SK-N-MC (cell line): ENCODE results near the gene GABPA.
"Not testable (repeated sequence)": the region's sequence is repeated elsewhere in the genome, so short reads cannot be mapped to it uniquely, and the experiment has no call there.

Source experiments
- DNase-seq: peaks from one replicate; pipeline ENCODE4 v3.0.0-alpha.2; 2011; ENCODE audit warnings: low read depth, low spot score
- H3K27ac ChIP-seq: fragments of 200-600 bp; sonication (generic); 2 replicates; pipeline ENCODE4 v1.5.1; 2016; ENCODE audit warnings: mixed run types
- H3K36me3 ChIP-seq: fragments of 200-600 bp; sonication (generic); 2 replicates; pipeline ENCODE4 v1.6.1; 2017; ENCODE audit warnings: antibody characterized with exemption, low read length, mixed read lengths; ENCODE audit not compliant: insufficient read depth
- H3K4me3 ChIP-seq: fragments of 200-600 bp; sonication (generic); 2 replicates; pipeline ENCODE4 v1.5.1; 2016
- H3K9ac ChIP-seq: fragments of 200-600 bp; sonication (generic); 2 replicates; pipeline ENCODE4 v1.8.0; 2017; ENCODE audit warnings: mixed run types, mixed read lengths; ENCODE audit not compliant: insufficient read length
- H3K9me3 ChIP-seq: fragments of 200-600 bp; sonication (generic); 2 replicates; pipeline ENCODE4 v1.6.1; 2017; ENCODE audit warnings: low read depth, mild to moderate bottlenecking, antibody characterized with exemption, low read length, moderate library complexity, mixed read lengths
- EZH2 ChIP-seq: fragments of 200-600 bp; sonication (generic); IDR thresholded peaks from one replicate; pipeline ENCODE4 v1.6.1; 2017; ENCODE audit warnings: antibody characterized with exemption
- FOXP2 ChIP-seq: optimal IDR thresholded peaks from 2 replicates; pipeline ENCODE3; 2011; ENCODE audit warnings: mild to moderate bottlenecking, moderate library complexity; ENCODE audit not compliant: insufficient read depth; ENCODE audit errors: extremely low read length, control extremely low read depth
- POLR2AphosphoS5 ChIP-seq: IDR thresholded peaks from 2 replicates; pipeline ENCODE4 v1.6.1; 2012; ENCODE audit warnings: mild to moderate bottlenecking, low read depth, low read length, borderline replicate concordance

The GABPA gene

DNA sequence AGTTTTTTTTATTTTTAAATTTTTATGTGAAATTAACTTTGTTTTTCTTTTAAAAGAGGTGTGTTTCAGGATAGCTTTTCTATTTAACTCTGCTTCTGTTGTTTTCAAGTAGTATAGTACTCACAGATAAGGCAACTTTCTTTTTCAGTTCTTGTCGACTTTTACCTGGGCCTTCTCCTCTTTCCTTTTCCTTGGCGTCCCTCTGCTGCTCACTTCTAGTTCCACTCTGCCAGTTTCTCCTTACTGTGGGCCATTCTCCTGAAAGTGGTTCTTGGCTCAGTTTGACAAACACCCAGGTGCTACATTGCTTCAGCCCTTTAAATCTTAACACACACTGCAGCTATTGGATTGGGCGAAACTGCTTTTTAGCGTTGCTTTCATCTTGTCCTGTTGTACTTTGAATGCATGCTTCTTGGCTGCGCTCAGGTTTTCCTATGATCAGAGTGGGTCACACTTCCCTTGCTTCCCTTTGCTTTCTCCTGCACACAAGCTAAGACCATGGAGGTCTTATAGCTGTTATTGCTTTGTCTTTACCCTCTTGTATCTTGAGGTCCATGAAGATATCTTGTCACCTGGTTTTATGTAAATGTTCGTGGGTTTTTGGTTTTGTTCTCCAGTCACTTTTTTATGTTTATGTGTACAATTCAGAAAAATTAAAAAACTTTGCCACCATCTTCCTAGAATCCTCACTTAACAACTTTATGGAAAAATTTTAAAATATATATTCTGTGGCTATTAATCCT is 21.6 kb downstream of the GABPA start:
- no peaks in the 10 kb centered on the region for H3K9me3 ChIP-seq
- peaks cover 66% of the 10 kb centered on the region for H3K36me3 ChIP-seq
- no peak overlapping the region for H3K9ac ChIP-seq
- H3K4me3 ChIP-seq = no peak overlapping the region
- DNase-seq = no peak
- no peak overlapping the region for H3K27ac ChIP-seq
- TF ChIP-seq EZH2 (no peak), FOXP2 (no peak), POLR2AphosphoS5 (no peak)

DNA sequence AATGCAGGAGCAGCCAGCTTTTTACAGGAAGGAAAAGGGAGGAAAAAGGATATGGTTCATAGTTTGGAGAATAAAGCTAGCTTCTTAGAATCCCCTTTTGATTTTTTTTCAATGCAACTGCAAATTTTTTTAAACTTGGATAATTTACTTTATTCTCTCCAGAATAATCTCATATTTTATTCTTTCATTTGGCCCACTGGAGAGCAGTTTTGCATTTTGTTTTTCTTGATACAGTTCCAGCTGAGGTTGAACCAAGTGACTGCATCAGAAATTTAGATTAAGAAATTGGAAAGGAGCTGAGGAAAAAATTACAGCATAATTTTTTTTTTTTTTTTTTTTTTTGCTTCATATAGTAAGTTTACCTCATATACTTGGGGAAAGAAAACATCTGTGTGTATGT is 22.8 kb downstream of the GABPA start:
- H3K9me3 ChIP-seq = no peaks in the 10 kb centered on the region
- DNase-seq = no peak
- no peak for TF ChIP-seq POLR2AphosphoS5
- no peak for TF ChIP-seq EZH2
- TF ChIP-seq FOXP2 = no peak
- H3K9ac ChIP-seq = no peak overlapping the region
- peaks cover 67% of the 10 kb centered on the region for H3K36me3 ChIP-seq
- no peak overlapping the region for H3K4me3 ChIP-seq
- H3K27ac ChIP-seq = no peak overlapping the region

DNA sequence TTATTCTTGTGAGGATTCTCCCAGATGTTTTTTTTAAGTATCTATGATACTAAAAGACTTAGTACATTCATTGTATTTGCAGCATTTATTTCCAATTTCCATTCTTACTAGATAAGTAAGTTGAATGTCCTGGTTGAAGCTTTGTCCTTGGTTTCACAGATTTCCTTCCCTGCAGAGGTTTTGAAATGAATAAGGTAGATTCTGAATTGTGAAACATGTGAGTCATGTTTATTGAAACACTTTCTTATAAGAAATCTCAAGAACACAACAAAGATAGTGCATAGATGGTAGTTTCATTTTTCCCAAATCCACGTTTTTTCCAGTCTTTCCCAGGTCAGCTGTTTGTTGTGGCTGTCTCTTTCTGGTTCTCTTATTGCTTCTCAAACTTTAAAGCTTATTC is 24.8 kb downstream of the GABPA start:
- Histone ChIP-seq H3K36me3 (peaks cover 73% of the 10 kb centered on the region), H3K4me3 (no peak overlapping the region), H3K9ac (no peak overlapping the region), H3K9me3 (no peaks in the 10 kb centered on the region), H3K27ac (no peak overlapping the region)
- no peak for DNase-seq
- no peak for TF ChIP-seq FOXP2
- no peak for TF ChIP-seq EZH2
- no peak for TF ChIP-seq POLR2AphosphoS5

DNA sequence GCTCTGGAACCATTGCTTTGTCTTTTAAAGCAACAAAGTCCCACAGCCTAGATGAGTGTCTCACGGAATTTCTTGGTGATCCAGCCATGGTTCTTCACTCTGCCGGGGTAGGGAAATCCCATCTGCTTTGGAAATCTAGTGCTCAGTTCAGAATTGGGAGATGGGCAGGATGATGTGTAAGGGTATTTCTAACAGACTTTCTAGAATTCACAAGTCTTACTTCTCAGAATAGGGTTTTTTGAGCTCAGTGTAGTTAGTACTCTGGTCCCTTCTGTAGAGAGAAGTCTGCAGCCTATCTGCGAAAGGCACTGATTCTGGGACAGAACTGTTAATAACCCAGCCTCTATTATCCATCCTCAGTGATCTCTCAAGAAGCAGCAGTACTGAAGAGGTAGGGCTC is 25.3 kb downstream of the GABPA start:
- H3K27ac ChIP-seq = no peak overlapping the region
- DNase-seq = no peak
- no peaks in the 10 kb centered on the region for H3K9me3 ChIP-seq
- TF ChIP-seq EZH2 = no peak
- no peak for TF ChIP-seq POLR2AphosphoS5
- no peak for TF ChIP-seq FOXP2
- H3K4me3 ChIP-seq = no peak overlapping the region
- H3K9ac ChIP-seq = no peak overlapping the region
- H3K36me3 ChIP-seq = peaks cover 76% of the 10 kb centered on the region

DNA sequence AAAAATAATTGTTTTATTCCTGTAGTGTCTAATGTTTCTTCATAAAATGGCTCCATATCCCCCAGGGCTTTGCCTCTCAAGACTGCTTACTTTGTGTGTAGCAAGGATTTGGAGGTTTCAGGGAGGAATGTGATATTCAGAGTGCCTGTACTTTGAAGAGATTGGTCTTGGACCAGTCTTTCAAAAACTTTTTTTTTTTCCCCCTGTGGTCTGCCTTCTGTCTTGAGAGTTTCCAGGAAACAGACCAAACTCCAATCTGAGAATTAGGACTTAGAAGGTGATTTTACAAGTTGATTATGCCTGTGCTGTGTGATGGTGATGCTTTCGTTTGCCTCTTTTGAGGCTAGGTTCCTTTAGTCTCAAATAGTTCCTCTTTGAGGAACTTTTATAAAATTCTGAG is 25.9 kb downstream of the GABPA start:
- H3K9me3 ChIP-seq = no peaks in the 10 kb centered on the region
- no peak overlapping the region for H3K27ac ChIP-seq
- TF ChIP-seq FOXP2 (no peak), POLR2AphosphoS5 (no peak), EZH2 (no peak)
- no peak overlapping the region for H3K9ac ChIP-seq
- DNase-seq = no peak
- H3K4me3 ChIP-seq = no peak overlapping the region
- peaks cover 82% of the 10 kb centered on the region for H3K36me3 ChIP-seq

DNA sequence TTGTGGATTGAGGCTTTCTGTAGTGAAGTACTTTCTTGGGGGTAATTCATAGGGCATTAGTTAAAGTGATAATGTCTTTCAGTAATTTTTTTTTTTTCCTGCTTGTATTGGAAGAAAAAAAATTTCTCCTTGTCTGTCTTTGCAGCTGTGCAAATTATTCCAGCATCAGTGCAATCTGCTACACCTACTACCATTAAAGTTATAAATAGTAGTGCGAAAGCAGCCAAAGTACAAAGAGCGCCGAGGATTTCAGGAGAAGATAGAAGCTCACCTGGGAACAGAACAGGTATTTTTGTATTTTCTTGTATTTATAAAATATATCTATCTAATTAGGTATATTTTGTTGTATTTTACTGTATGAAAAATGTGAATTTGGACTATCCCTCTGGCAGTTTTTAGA is 29.3 kb downstream of the GABPA start:
- no peaks in the 10 kb centered on the region for H3K9me3 ChIP-seq

DNA sequence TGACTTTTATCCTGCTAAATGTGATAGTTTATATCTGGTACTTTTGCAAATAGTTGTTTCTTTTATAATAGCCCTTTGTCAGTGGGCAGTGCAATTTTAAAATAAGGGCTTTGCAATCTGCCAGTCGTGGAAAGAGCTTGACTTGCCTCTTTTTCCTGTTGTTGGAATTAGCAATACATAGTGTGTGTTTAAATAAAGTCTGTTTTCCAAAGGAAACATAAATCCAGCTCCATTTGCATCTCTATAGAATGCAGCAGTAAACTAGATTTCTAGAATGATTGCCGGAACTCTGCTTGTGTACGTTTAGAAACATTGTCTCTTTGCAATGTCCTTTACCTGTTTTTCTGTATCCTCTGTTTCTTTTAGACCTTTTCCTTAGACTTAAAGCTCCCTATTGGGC is 33.1 kb downstream of the GABPA start:
- TF ChIP-seq EZH2 (no peak), FOXP2 (no peak), POLR2AphosphoS5 (no peak)
- DNase-seq = no peak
- H3K9ac ChIP-seq = no peak overlapping the region
- 0 out of 2 replicates have a peak overlapping the region, but pooled peaks have one; percentile 11 for H3K27ac ChIP-seq
- no peak overlapping the region for H3K4me3 ChIP-seq
- H3K36me3 ChIP-seq = peaks cover 45% of the 10 kb centered on the region
- no peaks in the 10 kb centered on the region for H3K9me3 ChIP-seq

More for the DNA sequence above, 29.3 kb downstream of the GABPA start:
- no peak for DNase-seq
- no peak for TF ChIP-seq EZH2
- TF ChIP-seq POLR2AphosphoS5 = no peak
- Histone ChIP-seq H3K9ac (no peak overlapping the region), H3K4me3 (no peak overlapping the region), H3K36me3 (peaks cover 78% of the 10 kb centered on the region), H3K27ac (no peak overlapping the region)

DNA sequence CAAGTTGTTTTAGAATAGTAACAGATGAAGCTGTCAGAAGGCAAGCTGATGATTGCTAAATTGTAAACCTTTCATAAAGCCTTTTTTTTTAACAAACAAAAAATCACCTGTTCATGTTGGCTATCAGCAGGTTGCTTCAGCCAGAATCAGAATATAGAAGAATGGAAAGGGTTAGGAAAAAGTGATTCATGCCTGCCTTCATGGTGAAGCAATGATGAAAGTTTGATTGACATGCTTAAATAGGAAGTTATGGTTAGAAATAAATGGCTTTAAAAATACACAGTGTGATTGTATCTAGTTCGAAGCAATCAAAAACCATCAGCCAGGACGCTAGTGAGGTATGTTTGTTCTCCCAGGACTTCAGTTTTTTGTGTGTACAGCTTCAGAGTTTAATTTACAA is 37.9 kb downstream of the GABPA start:
- H3K27ac ChIP-seq = no peak overlapping the region
- DNase-seq = no peak
- no peak for TF ChIP-seq EZH2
- TF ChIP-seq FOXP2 = no peak
- no peak for TF ChIP-seq POLR2AphosphoS5
- H3K4me3 ChIP-seq = no peak overlapping the region
- H3K9me3 ChIP-seq = no peaks in the 10 kb centered on the region
- no peak overlapping the region for H3K9ac ChIP-seq
- peaks cover 3% of the 10 kb centered on the region; the same call in 1 of the 2 replicates for H3K36me3 ChIP-seq

DNA sequence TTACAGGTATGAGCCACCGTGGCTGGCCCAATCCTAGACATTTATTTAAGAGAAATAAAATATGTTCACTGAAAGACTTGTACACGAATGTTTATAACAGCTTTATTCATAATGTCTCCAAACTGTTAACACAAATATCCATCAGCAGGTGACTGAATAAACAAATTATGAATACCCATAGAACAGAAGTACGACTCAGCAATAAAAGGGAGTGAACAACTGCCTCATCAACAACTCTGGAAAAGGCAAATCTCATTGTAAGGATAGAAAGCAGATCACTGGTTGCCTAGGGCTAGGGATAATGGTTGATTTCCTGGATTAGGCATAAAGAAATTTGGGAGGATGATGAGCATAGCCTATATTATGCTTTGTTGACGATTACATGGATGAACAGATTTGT is 41.7 kb downstream of the GABPA start:
- TF ChIP-seq POLR2AphosphoS5 (no peak), FOXP2 (no peak), EZH2 (no peak)
- Histone ChIP-seq H3K9ac (no peak overlapping the region), H3K36me3 (peaks cover 3% of the 10 kb centered on the region; the same call in 1 of the 2 replicates), H3K9me3 (no peaks in the 10 kb centered on the region), H3K27ac (no peak overlapping the region), H3K4me3 (no peak overlapping the region)
- DNase-seq = peak; percentile 48

DNA sequence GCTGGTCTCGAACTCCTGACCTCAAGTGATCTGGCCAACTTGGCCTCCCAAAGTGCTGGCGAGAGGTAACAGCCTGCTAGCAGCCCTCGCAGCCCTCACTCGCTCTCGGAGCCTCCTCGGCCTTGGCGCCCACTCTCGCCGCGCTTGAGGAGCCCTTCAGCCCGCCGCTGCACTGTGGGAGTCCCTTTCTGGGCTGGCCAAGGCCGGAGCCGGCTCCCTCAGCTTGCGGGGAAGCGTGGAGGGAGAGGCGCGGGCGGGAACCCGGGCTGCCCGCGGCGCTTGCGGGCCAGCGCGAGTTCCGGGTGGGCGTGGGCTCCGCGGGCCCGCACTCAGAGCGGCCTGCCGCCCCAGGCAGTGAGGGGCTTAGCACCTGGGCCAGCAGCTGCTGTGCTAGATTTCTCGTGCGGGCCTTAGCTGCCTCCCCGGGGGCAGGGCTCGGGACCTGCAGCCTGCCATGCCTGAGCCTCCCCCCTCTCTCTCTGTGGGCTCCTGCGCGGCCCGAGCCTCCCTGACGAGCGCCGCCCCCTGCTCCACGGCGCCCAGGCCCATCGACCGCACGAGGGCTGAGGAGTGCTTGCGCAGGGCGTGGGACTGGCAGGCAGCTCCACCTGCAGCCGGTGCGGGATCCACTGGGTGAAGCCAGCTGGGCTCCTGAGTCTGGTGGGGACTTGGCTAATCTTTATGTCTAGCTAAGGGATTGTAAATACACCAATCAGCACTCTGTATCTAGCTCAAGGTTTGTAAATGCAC is 43.5 kb downstream of the GABPA start:
- H3K9me3 ChIP-seq, H3K9ac ChIP-seq, H3K36me3 ChIP-seq, H3K27ac ChIP-seq, H3K4me3 ChIP-seq, DNase-seq: not testable (repeated sequence)
